Measurements from ENCODE around the gene ARL17B.
"Not testable (repeated sequence)": the region's sequence is repeated elsewhere in the genome, so short reads cannot be mapped to it uniquely, and the experiment has no call there.

- TF ChIP-seq CTCF (IDR thresholded peaks at IDR 0.05), result peak in 1 of 5 experiments; percentile 8
- not testable (repeated sequence) for TF ChIP-seq POLR2AphosphoS5 (IDR thresholded peaks at IDR 0.05); POLR2A (IDR thresholded peaks at IDR 0.05); EP300 (IDR thresholded peaks at IDR 0.05; ENCODE audit: low read depth)
These were observed 101.5 kb downstream of the ARL17B start for GRCh38 chr17:46259845-46260661.

All from transverse colon (tissue), 4 donors.